A549 treated with DMSO at 1 μM for 4 hours (cell line): ENCODE data around the gene AADAT. TPM values are rescaled to one million over a fixed set of nuclear protein-coding genes. Genes with fewer than 3 reads are reported as not detected.

ENCODE experiments used
- total RNA-seq: library from RNA; stranded (reverse); fragments of 200-300 nt; extraction: Qiagen RNA extraction; gene quantifications from 5 replicates; pipeline ENCODE4 v1.2.3, GENCODE V29; 2022; ENCODE audit warnings: low read depth

The AADAT gene
- total RNA-seq, result 8.3 to 9.1 TPM (median 8.8 TPM) in 5 replicates

DNA sequence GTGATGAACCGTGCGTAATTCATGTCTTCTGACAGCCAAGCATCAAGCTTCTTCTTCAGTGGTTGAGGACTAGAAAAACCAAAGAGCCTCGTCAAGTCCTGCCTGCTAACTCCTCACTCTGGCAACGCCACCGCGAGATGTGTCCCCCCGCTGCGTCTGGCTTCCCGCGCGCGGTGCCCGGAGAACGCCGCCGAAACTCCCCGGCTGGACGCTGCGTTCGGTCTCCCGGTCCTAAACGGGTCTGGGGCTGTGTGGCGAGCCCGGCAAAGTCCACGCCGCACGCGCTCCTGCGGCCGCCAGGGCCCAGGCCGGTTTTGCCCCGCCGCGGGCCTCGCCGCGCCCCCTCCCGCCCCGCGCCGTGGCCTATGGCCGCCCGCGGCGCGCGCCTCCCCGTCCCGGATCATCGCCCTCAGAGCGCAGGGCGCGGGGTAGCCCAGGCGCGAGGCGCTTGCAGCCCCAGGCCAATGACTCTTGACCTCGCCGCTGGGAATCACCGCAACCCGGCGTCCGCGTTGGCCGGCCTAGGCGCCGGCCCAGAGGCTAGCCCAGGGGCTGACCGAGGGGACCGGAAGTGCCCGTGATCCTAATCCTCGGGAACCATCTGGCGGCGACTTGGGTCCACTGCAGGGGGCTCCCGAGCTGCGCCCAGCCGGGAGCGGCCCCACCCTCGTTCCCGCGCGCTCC lies at the start of gene AADAT:
TSS of gene AADAT (minus strand) at position 289 of the 684 bp plus-strand sequence. CDS start at position 23, 266 bp downstream.

DNA sequence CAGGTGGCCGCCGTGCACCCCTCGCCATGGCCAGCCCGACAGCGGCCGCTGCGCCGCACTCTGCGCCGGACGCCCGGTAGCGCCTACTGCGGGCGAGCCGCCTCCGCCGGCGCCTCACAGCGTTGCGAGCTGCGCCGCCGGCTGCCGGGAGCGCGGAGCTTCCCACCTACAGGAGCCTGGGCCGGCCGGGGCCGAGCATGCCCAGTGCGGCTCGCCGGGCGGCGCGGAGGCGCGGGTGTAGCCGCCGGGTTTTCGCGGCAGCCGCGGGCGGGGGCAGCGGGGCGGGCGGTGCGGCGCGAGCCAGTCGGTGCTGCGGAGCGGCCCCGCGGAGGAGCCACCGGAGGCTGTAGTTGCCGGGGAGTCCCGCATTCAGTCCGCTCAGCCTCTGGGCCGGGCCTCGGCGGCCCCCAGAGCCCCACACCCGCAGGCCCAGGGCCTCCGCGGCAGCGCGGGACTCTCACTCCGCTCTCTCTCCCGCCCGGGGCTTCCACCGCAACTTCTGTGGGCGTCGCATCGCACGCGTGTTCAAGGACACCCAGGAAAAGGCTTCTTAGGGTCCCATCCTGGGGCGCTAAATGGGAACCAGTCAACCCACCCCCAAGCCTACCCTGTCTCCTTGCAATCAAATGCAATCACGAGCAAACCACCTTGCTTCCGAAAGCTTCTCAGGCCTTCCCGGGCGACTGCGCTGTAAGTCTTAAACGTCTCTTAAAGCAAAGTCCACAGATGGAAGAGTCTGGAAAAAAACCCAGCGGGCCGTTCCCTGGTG lies 63.3 kb downstream of the AADAT start, which contains the start of gene MFAP3L:
TSS of gene MFAP3L (minus strand) at position 143 of the 769 bp plus-strand sequence. CDS start 20,518 bp downstream, outside the sequence.

Other genes with a start within 250 kb of the AADAT start
- gene MFAP3L, start 63.6 kb downstream of the AADAT start, total RNA-seq, result 4.7 to 7.3 TPM (median 5.6 TPM) in 5 replicates